K562 (cell line): ENCODE results near the gene NUP205. TPM values are rescaled to one million over a fixed set of nuclear protein-coding genes. Genes with fewer than 3 reads are reported as not detected.

ENCODE experiments used
- ATAC-seq: fragments of 200-7000 bp; cut with Tn5 transposase; 3 replicates; pipeline ENCODE4 v1.9.1; 2020; ENCODE audit warnings: moderate library complexity
- BruUV-seq: library from RNA; stranded (reverse); fragments of 400-500 nt; replicated peaks from 2 replicates; lab custom pipeline; 2021; lab: Mats Ljungman, UMichigan
- CTCF ChIA-PET: fragments of 300-600 bp; formaldehyde crosslinking; extraction: SDS; loops from one replicate; lab custom pipeline; 2021; ENCODE audit warnings: low intra/inter-chr PET ratio; lab: Yijun Ruan, JAX
- POLR2A ChIA-PET: fragments of 300-600, 350-650 bp; sonication (Branson Sonifier 250); formaldehyde crosslinking; extraction: SDS; loops from one replicate; lab custom pipeline; 2021; ENCODE audit warnings: antibody characterized with exemption, inconsistent platforms; lab: Yijun Ruan, JAX
- DNase-seq, 4 experiments: peaks; one replicate each; pipeline versions ENCODE4 v3.0.0 to v3.0.0-alpha.2; 2011 to 2018; ENCODE audit warnings: low spot score in 3 of 4, mixed read lengths in 3 of 4; ENCODE audit errors: extremely low read depth in 1 of 4
- FAIRE-seq: peaks from 2 replicates; lab custom pipeline; 2011; peaks lifted over from hg19 to GRCh38; lab: Jason Lieb, UNC
- H2AFZ ChIP-seq: 2 replicates; pipeline ENCODE4 v1.6.0; 2011; ENCODE audit warnings: low read depth, low read length, control low read depth, inconsistent platforms
- H3K27ac ChIP-seq: fragments of 200-600 bp; 3 replicates; pipeline ENCODE4 v1.8.0; 2011; ENCODE audit warnings: low read depth, mild to moderate bottlenecking, control low read depth, inconsistent platforms, low read length, moderate library complexity, mixed read lengths; ENCODE audit errors: extremely low read depth
- H3K27me3 ChIP-seq, 2 experiments: fragments of 300-600 bp in 1 of 2; 2 replicates in 1 of 2; 3 replicates in 1 of 2; pipeline versions ENCODE4 v1.6.0 to v1.8.0; 2011; ENCODE audit warnings: inconsistent platforms in 2 of 2, low read length in 2 of 2, mild to moderate bottlenecking in 1 of 2, mixed read lengths in 1 of 2, moderate library complexity in 1 of 2; ENCODE audit not compliant: control insufficient read depth in 2 of 2, insufficient read depth in 2 of 2
- H3K36me3 ChIP-seq: fragments of 300-600 bp; 3 replicates; pipeline ENCODE4 v1.8.0; 2011; ENCODE audit warnings: mild to moderate bottlenecking, low read length, inconsistent platforms; ENCODE audit not compliant: control insufficient read depth, insufficient read depth
- H3K4me1 ChIP-seq, 2 experiments: fragments of 200-600 bp in 1 of 2; replicated peaks in 1 of 2; 2 replicates in 1 of 2; 3 replicates in 1 of 2; pipeline versions ENCODE4 v1.5.1 to v1.8.0; 2011; ENCODE audit warnings: inconsistent platforms in 2 of 2, low read length in 2 of 2, mild to moderate bottlenecking in 1 of 2, mixed read lengths in 1 of 2, moderate library complexity in 1 of 2; ENCODE audit not compliant: control insufficient read depth in 2 of 2, insufficient read depth in 2 of 2
- H3K4me2 ChIP-seq: 2 replicates; pipeline ENCODE4 v1.6.1; 2011; ENCODE audit warnings: low read length, control low read depth, inconsistent platforms, mixed read lengths; ENCODE audit not compliant: insufficient read depth
- H3K4me3 ChIP-seq: fragments of 200-600 bp; sonication (generic), shearing (Covaris generic); 2 replicates; pipeline ENCODE4 v1.5.1; 2016; ENCODE audit warnings: control low read depth, inconsistent platforms
- H3K79me2 ChIP-seq: fragments of 200-600 bp; 3 replicates; pipeline ENCODE4 v1.8.0; 2011; ENCODE audit warnings: low read length, inconsistent platforms; ENCODE audit not compliant: control insufficient read depth, insufficient read depth
- H3K9ac ChIP-seq, 2 experiments: 2 replicates each; pipeline versions ENCODE4 v1.6.0 to v1.6.1; 2011; ENCODE audit warnings: low read depth in 2 of 2, low read length in 2 of 2, control low read depth in 1 of 2, inconsistent platforms in 1 of 2, mild to moderate bottlenecking in 1 of 2, mixed read lengths in 1 of 2; ENCODE audit not compliant: insufficient read depth in 1 of 2
- H3K9me1 ChIP-seq: one replicate; pipeline ENCODE4 v1.6.0; 2011; ENCODE audit warnings: inconsistent platforms, mild to moderate bottlenecking, low read length, moderate library complexity; ENCODE audit not compliant: control insufficient read depth, insufficient read depth
- H3K9me3 ChIP-seq: replicated peaks from 2 replicates; pipeline ENCODE4 v1.5.1; 2011; ENCODE audit warnings: low read depth, low read length, inconsistent platforms; ENCODE audit not compliant: control insufficient read depth, insufficient read depth
- H4K20me1 ChIP-seq: replicated peaks from 2 replicates; pipeline ENCODE4 v1.6.1; 2011; ENCODE audit warnings: low read length, inconsistent platforms, mixed read lengths; ENCODE audit not compliant: control insufficient read depth, insufficient read depth
- ARID1B ChIP-seq: fragments of 450-650 bp; IDR thresholded peaks from 2 replicates; pipeline ENCODE4 v1.6.1; 2016; ENCODE audit warnings: antibody characterized with exemption, mild to moderate bottlenecking, inconsistent platforms
- BRD4 ChIP-seq: fragments of 200-600 bp; sonication (generic); IDR thresholded peaks from 2 replicates; pipeline ENCODE4 v1.6.1; 2017; ENCODE audit warnings: inconsistent platforms
- CBFA2T2 ChIP-seq: fragments of 450-650 bp; conservative IDR thresholded peaks from 2 replicates; pipeline ENCODE4 v1.6.1; 2017; ENCODE audit warnings: mild to moderate bottlenecking
- ETV1 ChIP-seq: fragments of 450-650 bp; conservative IDR thresholded peaks from 2 replicates; pipeline ENCODE4 v1.6.1; 2016; ENCODE audit warnings: missing genetic modification characterization, control low read depth, low read depth, missing compliant biosample characterization
- FIP1L1 ChIP-seq: fragments of 200-400 bp; formaldehyde crosslinking; IDR thresholded peaks from 2 replicates; pipeline ENCODE4 v1.6.1; 2018; ENCODE audit warnings: mild to moderate bottlenecking, low read depth, low read length; ENCODE audit not compliant: poor library complexity, severe bottlenecking
- HNRNPUL1 ChIP-seq: fragments of 200-400 bp; formaldehyde crosslinking; IDR thresholded peaks from 2 replicates; pipeline ENCODE4 v1.6.1; 2017; ENCODE audit warnings: low read length
- IRF2 ChIP-seq: sonication (generic); formaldehyde crosslinking; IDR thresholded peaks from 2 replicates; pipeline ENCODE4 v1.8.1; 2022; ENCODE audit warnings: mild to moderate bottlenecking, missing genetic modification reagents
- KDM1A ChIP-seq, 2 experiments: fragments of 450-650 bp; IDR thresholded peaks; 2 replicates each; pipeline ENCODE4 v1.6.1; 2016; ENCODE audit warnings: mild to moderate bottlenecking in 2 of 2
- MTA1 ChIP-seq: fragments of 450-650 bp; IDR thresholded peaks from 2 replicates; pipeline ENCODE4 v1.6.1; 2017; ENCODE audit warnings: borderline replicate concordance
- NCOR1 ChIP-seq: fragments of 450-650 bp; IDR thresholded peaks from 2 replicates; pipeline ENCODE4 v1.6.1; 2016; ENCODE audit warnings: mild to moderate bottlenecking, moderate library complexity
- NR2C2 ChIP-seq, 2 experiments: fragments of 200-800 bp in 1 of 2; sonication (Bioruptor generic) in 1 of 2; sonication (generic) in 1 of 2; formaldehyde crosslinking in 1 of 2; IDR thresholded peaks; 2 replicates each; pipeline versions ENCODE4 v1.6.1 to v1.8.0; 2016 to 2022; ENCODE audit warnings: mild to moderate bottlenecking in 1 of 2, missing compliant biosample characterization in 1 of 2, missing genetic modification characterization in 1 of 2, missing genetic modification reagents in 1 of 2
- PRMT5 ChIP-seq: sonication (generic); formaldehyde crosslinking; IDR thresholded peaks from 2 replicates; pipeline ENCODE4 v1.5.0; 2020; ENCODE audit warnings: missing genetic modification reagents
- PRPF4 ChIP-seq: fragments of 200-400 bp; formaldehyde crosslinking; IDR thresholded peaks from one replicate; pipeline ENCODE4 v1.6.1; 2017; ENCODE audit warnings: low read length, low read depth, mild to moderate bottlenecking; ENCODE audit not compliant: insufficient read depth, poor library complexity, severe bottlenecking
- RHOXF2B ChIP-seq: fragments of 250-450 bp; sonication (Bioruptor Pico); conservative IDR thresholded peaks from 2 replicates; pipeline ENCODE4 v1.5.1; 2021
- TAL1 ChIP-seq: fragments of 450-650 bp; IDR thresholded peaks from 2 replicates; pipeline ENCODE4 v1.6.1; 2016; ENCODE audit warnings: mild to moderate bottlenecking
- XRCC4 ChIP-seq: IDR thresholded peaks from one replicate; pipeline ENCODE4 v1.6.1; 2011; ENCODE audit not compliant: insufficient read depth, insufficient read length; ENCODE audit errors: extremely low read depth
- ZC3H8 ChIP-seq: fragments of 450-650 bp; IDR thresholded peaks from 2 replicates; pipeline ENCODE4 v1.6.1; 2017
- ZNF121 ChIP-seq: sonication (generic); formaldehyde crosslinking; conservative IDR thresholded peaks from 2 replicates; pipeline ENCODE4 v1.8.0; 2022; ENCODE audit warnings: missing genetic modification reagents
- ZNF174 ChIP-seq: fragments of 250-450 bp; sonication (Bioruptor Pico); IDR thresholded peaks from 2 replicates; pipeline ENCODE4 v1.4.0; 2020; ENCODE audit warnings: mild to moderate bottlenecking
- ZNF584 ChIP-seq: fragments of 200-800 bp; sonication (Bioruptor generic); IDR thresholded peaks from 2 replicates; pipeline ENCODE4 v1.6.1; 2016; ENCODE audit warnings: low read depth, mild to moderate bottlenecking, missing genetic modification characterization, missing compliant biosample characterization
- ZNF639 ChIP-seq, 2 experiments: fragments of 200-800 bp in 1 of 2; sonication (Bioruptor generic) in 1 of 2; sonication (generic) in 1 of 2; formaldehyde crosslinking in 1 of 2; IDR thresholded peaks in 1 of 2; conservative IDR thresholded peaks in 1 of 2; 2 replicates each; pipeline versions ENCODE4 v1.5.0 to v1.6.1; 2016 to 2020; ENCODE audit warnings: missing compliant biosample characterization in 1 of 2, missing genetic modification characterization in 1 of 2, missing genetic modification reagents in 1 of 2
- WGBS: fragments of 100-300 bp; shearing (Covaris generic); methylation state at CpG from one replicate; pipeline ENCODE4 v1.1.6; 2016; ENCODE audit warnings: low coverage, mixed read lengths; ENCODE audit not compliant: insufficient coverage; ENCODE audit errors: missing lambda C conversion rate; 5-methylcytosine and 5-hydroxymethylcytosine counted together
- in situ Hi-C: fragments of 300-500 bp; cut with MboI; formaldehyde crosslinking; loops from 4 replicates; pipeline ENCODE4 v1.15.0; 2018; ENCODE audit warnings: inconsistent platforms, mixed read lengths
- intact Hi-C: fragments of 100-400 bp; cut with micrococcal nuclease; formaldehyde crosslinking; loops from 2 replicates; pipeline ENCODE4 v1.14.2; 2022
- polyA plus RNA-seq, 8 experiments: library from polyadenylated mRNA; depleted of rRNA in 4 of 8; stranded (reverse) in 5 of 8; unstranded in 3 of 8; fragments of >200 nt; fragmentation: Nextera tagmentation in 2 of 8; fragmentation: Illumina TruSeq in 1 of 8; extraction: Ambion mirVana in 2 of 8; extraction: Trizol in 1 of 8; gene quantifications; 2 replicates each; pipeline versions ENCODE4 v1.2.1 to v1.2.3, GENCODE V29; 2011 to 2014; ENCODE audit warnings: inconsistent platforms in 1 of 8, missing spikeins in 1 of 8
- total RNA-seq, 7 experiments: library from RNA; depleted of rRNA in 6 of 7; stranded (reverse); fragments of >200 nt in 6 of 7; fragmentation: Illumina TruSeq in 2 of 7; extraction: Trizol in 2 of 7; gene quantifications; 2 replicates each; pipeline versions ENCODE4 v1.2.1 to v1.2.3, GENCODE V29; 2011 to 2021; ENCODE audit warnings: low replicate concordance in 1 of 7
- TF ChIP-seq, protein P1 (sequence below): fragments of 250-450 bp; sonication (Bioruptor Pico); IDR thresholded peaks from 2 replicates; pipeline ENCODE4 v1.8.0; 2022; ENCODE audit warnings: moderate library complexity, mild to moderate bottlenecking, inconsistent platforms

NUP205 gene
- total and polyA plus RNA-seq, 9 of the 15 experiments (the other 6 are each of a cell fraction or from before 2014, with no cell fraction given): 101 to 282 (median 193) TPM

DNA sequence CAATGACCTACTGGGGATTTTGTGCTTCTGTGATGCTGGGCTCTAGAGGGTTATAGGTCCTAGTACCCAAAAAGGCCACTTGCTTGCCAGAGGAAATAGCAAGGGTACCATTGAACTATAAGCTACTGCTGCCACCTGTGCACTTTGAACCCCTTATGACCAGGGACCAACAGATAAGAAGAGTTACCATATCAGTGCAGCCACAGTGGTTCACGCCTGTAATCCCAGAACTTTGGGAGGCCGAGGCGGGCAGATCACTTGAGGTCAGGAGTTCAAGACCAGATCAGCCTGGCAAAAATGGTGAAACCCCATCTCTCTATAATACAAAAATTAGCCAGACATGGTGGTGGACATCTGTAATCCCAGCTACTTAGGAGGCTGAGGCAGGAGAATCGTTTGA is 32.3 kb upstream of the NUP205 start:
- Histone ChIP-seq H4K20me1 (no peaks in the 10 kb centered on the region), H3K4me3 (no peak overlapping the region), H3K79me2 (no peaks in the 10 kb centered on the region), H3K27ac (no peak overlapping the region), H3K9me3 (no peaks in the 10 kb centered on the region), H3K36me3 (no peaks in the 10 kb centered on the region), H3K9ac (peak overlapping the region in 1 of 2 experiments; percentile 38; a peak in 1 of 4 replicates), H3K9me1 (no peaks in the 10 kb centered on the region), H2AFZ (no peak overlapping the region), H3K4me2 (no peak overlapping the region), H3K4me1 (peaks cover 3 to 4% of the 10 kb centered on the region in 2 experiments; a peak in 4 of 5 replicates), H3K27me3 (peaks cover 7 to 15% of the 10 kb centered on the region in 2 experiments; a peak in 3 of 5 replicates)
- intact Hi-C loops (no loop called here), in situ Hi-C loops (no loop called here)
- no TSS peak for BruUV-seq
- POLR2A ChIA-PET: no interaction called here
- ATAC-seq (peak; percentile 36), DNase-seq (no peak), FAIRE-seq (no peak)
- CTCF ChIA-PET: no interaction called here
- 13% methylated on average over 4 of the region's 4 CpGs for WGBS
- TF ChIP-seq ZC3H8: no peak
- TF ChIP-seq PRMT5 (CRISPR knock-in tag): no peak
- TF ChIP-seq NR2C2 (CRISPR knock-in tag; IDR thresholded peaks at IDR 0.05): no peak
- no peak; the same call in 1 of the 2 replicates for TF ChIP-seq NR2C2 (tag; IDR thresholded peaks at IDR 0.05)
- TF ChIP-seq HNRNPUL1: no peak
- TF ChIP-seq CBFA2T2: peak; percentile 64
- 0 out of 4 replicates have a peak, but pooled peaks have one; percentile 18 to 32 for TF ChIP-seq KDM1A (IDR thresholded peaks at IDR 0.05)
- TF ChIP-seq MTA1: no peak
- no peak for TF ChIP-seq XRCC4
- TF ChIP-seq RHOXF2B (CRISPR knock-in tag): no peak
- TF ChIP-seq NCOR1: peak; percentile 53
- TF ChIP-seq ZNF174 (CRISPR knock-in tag): no peak
- TF ChIP-seq FIP1L1: no peak
- TF ChIP-seq IRF2 (CRISPR knock-in tag): no peak
- peak; percentile 66; the same call in 1 of the 2 replicates for TF ChIP-seq TAL1
- TF ChIP-seq BRD4: no peak
- no peak for TF ChIP-seq ETV1 (tag)
- no peak for TF ChIP-seq ZNF639 (CRISPR knock-in tag; conservative IDR thresholded peaks at IDR 0.05 in 1 of 2, IDR thresholded peaks at IDR 0.05 in 1 of 2)
- TF ChIP-seq, protein P1, sequence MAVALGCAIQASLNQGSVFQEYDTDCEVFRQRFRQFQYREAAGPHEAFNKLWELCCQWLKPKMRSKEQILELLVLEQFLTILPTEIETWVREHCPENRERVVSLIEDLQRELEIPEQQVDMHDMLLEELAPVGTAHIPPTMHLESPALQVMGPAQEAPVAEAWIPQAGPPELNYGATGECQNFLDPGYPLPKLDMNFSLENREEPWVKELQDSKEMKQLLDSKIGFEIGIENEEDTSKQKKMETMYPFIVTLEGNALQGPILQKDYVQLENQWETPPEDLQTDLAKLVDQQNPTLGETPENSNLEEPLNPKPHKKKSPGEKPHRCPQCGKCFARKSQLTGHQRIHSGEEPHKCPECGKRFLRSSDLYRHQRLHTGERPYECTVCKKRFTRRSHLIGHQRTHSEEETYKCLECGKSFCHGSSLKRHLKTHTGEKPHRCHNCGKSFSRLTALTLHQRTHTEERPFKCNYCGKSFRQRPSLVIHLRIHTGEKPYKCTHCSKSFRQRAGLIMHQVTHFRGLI (CRISPR knock-in tag): no peak
- TF ChIP-seq PRPF4: no peak
- no peak for TF ChIP-seq ZNF121 (CRISPR knock-in tag)
- peak; percentile 61 for TF ChIP-seq ARID1B
- TF ChIP-seq ZNF584: no peak
